ENCODE results near the gene CTLA4.
"Not testable (repeated sequence)": the region's sequence is repeated elsewhere in the genome, so short reads cannot be mapped to it uniquely, and the experiment has no call there.

CTLA4 gene

DNA sequence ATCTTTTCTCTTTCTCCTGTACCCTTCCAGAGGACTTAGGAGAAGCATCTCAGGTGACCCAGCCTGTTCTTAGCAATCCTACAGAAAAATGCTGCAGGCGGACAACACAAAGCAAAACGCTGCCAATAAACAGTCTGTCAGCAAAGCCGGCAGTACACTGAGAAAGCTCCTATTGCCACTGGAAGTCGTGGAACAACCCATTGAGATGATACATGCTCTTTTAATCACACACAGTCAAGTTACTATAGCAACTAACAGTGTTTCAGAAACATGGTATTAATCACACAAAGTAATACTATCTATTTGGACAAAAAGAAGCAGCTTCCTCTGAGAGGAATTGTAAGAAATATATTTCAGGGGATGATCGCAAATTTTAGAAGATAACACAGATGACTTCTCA is 10.5 kb downstream of the CTLA4 start:
- no peak for TF ChIP-seq POLR2A (IDR thresholded peaks at IDR 0.05; ENCODE audit: low read depth, low read length)
- FAIRE-seq (no peak), DNase-seq (ENCODE audit: insufficient read length) (no peak)

DNA sequence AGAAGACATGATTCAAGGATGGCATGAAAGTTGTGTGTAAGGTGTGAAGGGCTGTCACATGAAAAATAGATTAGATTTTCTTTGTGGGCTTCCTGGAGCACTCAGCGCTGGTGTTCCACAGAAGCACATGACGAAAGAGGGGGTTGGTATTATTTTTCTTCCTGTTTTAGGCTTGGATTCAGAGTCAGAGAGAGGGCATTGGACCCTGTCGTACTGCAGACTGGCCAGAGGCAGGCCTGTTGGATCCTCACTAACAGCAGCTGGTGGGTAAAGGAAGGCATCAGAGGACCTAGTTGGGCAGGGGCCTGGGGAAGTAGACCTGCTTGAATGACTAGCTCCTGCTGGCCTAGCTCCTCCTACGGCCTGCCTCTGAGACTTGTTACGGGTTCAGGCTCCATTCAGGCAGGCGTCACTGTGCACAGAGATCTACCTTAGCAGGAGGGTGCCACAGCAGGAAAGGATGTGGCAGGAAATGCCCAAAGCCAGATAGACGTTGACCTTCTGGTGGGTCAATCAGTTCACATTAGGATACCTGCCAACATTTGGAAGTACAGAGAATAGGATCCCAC is 13.1 kb downstream of the CTLA4 start:
- TF ChIP-seq TAF1 (IDR thresholded peaks at IDR 0.05; ENCODE audit: borderline replicate concordance, low read depth, low read length) (no peak), POLR2AphosphoS5 (IDR thresholded peaks at IDR 0.05; ENCODE audit: low read depth, low read length) (no peak), POLR2A (IDR thresholded peaks at IDR 0.05; ENCODE audit: low read depth, low read length) (no peak)
- DNase-seq (ENCODE audit: insufficient read length) (no peak), FAIRE-seq (no peak)

DNA sequence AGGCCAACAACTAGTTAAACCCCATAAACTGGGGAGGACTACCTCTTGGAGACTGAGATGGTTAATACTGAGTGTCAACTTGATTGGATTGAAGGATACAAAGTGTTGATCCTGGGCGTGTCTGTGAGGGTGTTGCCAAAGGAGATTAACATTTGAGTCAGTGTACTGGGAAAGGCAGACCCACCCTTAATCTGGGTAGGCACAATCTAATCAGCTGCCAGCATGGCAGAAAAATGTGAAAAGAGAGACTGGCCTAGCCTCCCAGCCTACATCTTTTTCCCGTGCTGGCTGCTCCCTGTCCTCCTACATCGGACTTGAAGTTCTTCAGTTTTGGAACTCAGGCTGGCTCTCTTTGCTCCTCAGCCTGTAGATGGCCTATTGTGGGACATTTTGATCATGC is 13.6 kb downstream of the CTLA4 start:
- DNase-seq (ENCODE audit: insufficient read length); FAIRE-seq: not testable (repeated sequence)

DNA sequence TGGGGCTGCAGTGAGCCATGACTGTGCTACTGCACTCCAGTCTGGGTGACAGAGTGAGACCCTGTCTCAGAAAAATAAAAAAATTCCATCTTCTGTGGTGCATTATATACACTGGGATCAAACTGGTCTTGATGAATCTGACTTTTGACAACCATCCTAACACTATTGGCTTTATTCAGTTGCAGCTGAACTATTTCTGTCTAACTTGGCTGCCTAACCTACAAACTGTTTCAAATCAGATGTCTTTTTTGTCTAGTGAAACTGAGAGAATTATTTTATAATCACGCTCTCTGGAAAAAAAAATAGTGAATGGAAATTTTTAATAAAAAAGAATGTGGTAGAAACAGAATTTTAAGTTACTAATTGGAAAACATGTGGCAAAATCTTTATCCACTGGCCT is 15.0 kb downstream of the CTLA4 start:
- FAIRE-seq (no peak), DNase-seq (ENCODE audit: insufficient read length) (no peak)
- TF ChIP-seq POLR2A (IDR thresholded peaks at IDR 0.05; ENCODE audit: low read depth, low read length) (no peak), POLR2AphosphoS5 (IDR thresholded peaks at IDR 0.05; ENCODE audit: low read depth, low read length) (no peak), TAF1 (IDR thresholded peaks at IDR 0.05; ENCODE audit: borderline replicate concordance, low read depth, low read length) (no peak)

DNA sequence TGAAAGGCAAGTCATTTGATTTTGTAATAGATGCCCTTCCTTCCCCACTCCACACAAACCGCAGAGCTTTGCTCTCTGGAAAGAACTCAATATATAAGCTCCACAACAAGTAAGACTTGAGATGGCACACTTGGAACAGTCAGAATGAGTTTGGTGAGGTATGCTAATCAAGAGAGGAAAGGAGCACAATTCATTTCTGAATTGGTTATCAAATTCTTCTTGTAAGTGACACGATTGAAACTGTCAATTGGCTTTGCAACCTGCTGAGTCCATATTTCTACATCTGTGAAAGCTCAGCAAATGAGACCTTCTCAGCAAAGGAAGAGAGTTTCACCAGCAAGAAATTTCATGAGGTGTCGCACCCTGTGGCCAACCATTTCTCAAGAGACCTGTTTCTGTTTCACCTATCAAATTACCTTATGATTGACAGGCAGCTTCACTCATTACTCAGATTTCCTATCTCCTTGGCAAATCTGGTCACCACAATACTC is 19.1 kb downstream of the CTLA4 start:
- no peak for DNase-seq (ENCODE audit: insufficient read length)
- no peak for FAIRE-seq
- TF ChIP-seq POLR2AphosphoS5 (IDR thresholded peaks at IDR 0.05; ENCODE audit: low read depth, low read length) (no peak), TAF1 (IDR thresholded peaks at IDR 0.05; ENCODE audit: borderline replicate concordance, low read depth, low read length) (no peak), POLR2A (IDR thresholded peaks at IDR 0.05; ENCODE audit: low read depth, low read length) (no peak)

DNA sequence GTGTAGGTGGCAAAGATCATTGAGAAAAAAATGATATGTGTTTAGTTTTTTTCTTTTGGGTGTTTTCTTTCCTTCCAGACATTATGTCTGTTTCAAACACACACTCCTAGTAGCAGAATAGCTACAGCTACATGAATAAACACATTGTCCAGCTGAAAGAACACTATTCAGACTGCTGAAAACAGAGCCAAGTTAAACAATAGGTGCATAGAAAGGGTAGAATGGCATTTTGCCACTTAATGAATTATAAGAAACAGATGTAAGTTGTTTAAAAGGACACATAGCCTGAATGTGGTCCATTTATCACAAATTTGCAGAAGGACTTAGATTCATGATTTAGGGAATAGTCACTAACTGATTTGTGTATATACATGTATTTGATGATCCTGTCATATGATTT is 20.1 kb downstream of the CTLA4 start:
- no peak for TF ChIP-seq TAF1 (IDR thresholded peaks at IDR 0.05; ENCODE audit: borderline replicate concordance, low read depth, low read length)
- no peak for TF ChIP-seq POLR2AphosphoS5 (IDR thresholded peaks at IDR 0.05; ENCODE audit: low read depth, low read length)
- no peak for TF ChIP-seq POLR2A (IDR thresholded peaks at IDR 0.05; ENCODE audit: low read depth, low read length)
- no peak for DNase-seq (ENCODE audit: insufficient read length)
- FAIRE-seq, result no peak

DNA sequence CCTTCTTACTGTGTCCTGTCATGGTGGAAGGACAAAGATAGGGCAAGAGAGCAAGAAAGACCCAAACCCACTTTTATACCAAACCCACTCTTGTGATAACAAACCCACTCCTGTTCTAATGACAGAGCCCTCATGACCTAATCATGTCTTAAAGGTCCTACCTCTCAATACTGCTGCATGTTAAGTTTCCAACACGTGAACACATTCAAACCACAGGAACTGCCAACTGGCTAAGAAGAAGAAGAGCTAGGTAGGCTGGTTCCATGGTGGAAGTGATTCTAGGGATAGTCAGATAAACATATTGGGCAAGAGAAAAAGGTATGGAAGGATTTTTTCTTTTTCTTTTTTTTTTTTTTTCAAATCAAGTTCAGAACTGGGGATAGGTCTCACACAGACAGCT is 22.0 kb downstream of the CTLA4 start:
- DNase-seq (ENCODE audit: insufficient read length) (no peak), FAIRE-seq (no peak)
- TF ChIP-seq TAF1 (IDR thresholded peaks at IDR 0.05; ENCODE audit: borderline replicate concordance, low read depth, low read length), result no peak
- TF ChIP-seq POLR2AphosphoS5 (IDR thresholded peaks at IDR 0.05; ENCODE audit: low read depth, low read length), result no peak
- TF ChIP-seq POLR2A (IDR thresholded peaks at IDR 0.05; ENCODE audit: low read depth, low read length), result no peak

DNA sequence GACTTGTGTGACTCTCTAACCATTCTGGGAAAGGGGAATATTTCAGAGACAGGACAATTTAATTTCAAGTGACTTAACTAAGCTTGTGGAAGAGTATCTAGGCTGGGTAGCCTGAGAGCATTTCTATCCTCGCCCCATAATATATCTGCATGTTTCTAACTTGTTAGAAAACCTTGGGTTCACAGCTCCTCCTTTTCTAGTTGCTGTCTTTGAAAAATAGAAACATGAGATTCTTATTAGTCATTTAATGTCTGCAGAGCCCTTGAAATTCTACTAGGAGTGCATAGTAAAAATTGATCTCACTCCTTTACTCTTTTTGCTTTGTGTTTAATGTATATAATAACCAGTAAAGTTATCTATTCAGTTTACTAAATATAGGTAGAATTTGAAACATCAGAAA is 22.4 kb downstream of the CTLA4 start:
- DNase-seq (ENCODE audit: insufficient read length) (no peak), FAIRE-seq (no peak)
- TF ChIP-seq POLR2A (IDR thresholded peaks at IDR 0.05; ENCODE audit: low read depth, low read length) (no peak), POLR2AphosphoS5 (IDR thresholded peaks at IDR 0.05; ENCODE audit: low read depth, low read length) (no peak), TAF1 (IDR thresholded peaks at IDR 0.05; ENCODE audit: borderline replicate concordance, low read depth, low read length) (no peak)

DNA sequence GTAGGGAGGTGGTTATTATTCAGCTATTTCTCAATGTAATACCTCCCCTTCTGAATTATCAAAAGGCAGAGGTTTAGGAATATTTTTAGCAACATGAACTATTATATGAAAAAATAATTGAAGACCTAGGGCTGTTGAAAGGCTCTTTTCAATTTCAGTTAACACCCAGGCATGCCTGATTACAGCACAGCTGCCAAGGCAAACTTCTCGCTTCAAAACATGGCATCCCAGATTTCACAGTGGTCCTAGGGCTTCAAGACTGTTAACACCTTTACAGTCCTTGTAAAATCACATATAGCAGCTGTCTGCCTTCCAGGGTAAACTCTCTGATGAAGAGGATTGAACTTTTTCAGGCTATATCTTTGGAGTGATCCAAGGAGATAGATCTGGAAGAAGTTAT is 23.2 kb downstream of the CTLA4 start:
- no peak for DNase-seq (ENCODE audit: insufficient read length)
- FAIRE-seq, result no peak

DNA sequence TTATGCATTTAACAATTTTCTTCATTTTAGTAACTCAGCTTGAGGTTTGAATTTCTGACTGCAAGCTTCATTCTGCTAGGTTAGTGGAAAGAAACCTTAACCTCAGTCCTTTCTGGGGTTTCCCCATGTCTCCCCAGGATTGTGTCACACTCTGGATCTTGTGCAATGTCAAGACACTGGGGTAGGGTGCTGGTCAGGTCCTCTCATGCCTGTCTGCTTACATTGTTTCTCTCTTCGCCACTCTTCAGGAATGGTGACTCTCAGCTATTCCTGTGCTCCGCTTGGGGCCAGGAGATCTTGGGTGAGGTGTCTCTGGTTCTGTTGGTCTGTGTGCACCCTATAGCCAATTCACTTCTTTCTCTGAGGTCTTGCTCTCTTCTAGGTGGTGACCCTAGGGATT is 23.9 kb downstream of the CTLA4 start:
- TF ChIP-seq POLR2AphosphoS5 (IDR thresholded peaks at IDR 0.05; ENCODE audit: low read depth, low read length), result no peak
- no peak for TF ChIP-seq TAF1 (IDR thresholded peaks at IDR 0.05; ENCODE audit: borderline replicate concordance, low read depth, low read length)
- no peak for TF ChIP-seq POLR2A (IDR thresholded peaks at IDR 0.05; ENCODE audit: low read depth, low read length)
- FAIRE-seq, result no peak
- DNase-seq (ENCODE audit: insufficient read length), result no peak

More for the DNA sequence above, 23.2 kb downstream of the CTLA4 start:
- TF ChIP-seq POLR2A (IDR thresholded peaks at IDR 0.05; ENCODE audit: low read depth, low read length) (no peak), TAF1 (IDR thresholded peaks at IDR 0.05; ENCODE audit: borderline replicate concordance, low read depth, low read length) (no peak), POLR2AphosphoS5 (IDR thresholded peaks at IDR 0.05; ENCODE audit: low read depth, low read length) (no peak)

DNA sequence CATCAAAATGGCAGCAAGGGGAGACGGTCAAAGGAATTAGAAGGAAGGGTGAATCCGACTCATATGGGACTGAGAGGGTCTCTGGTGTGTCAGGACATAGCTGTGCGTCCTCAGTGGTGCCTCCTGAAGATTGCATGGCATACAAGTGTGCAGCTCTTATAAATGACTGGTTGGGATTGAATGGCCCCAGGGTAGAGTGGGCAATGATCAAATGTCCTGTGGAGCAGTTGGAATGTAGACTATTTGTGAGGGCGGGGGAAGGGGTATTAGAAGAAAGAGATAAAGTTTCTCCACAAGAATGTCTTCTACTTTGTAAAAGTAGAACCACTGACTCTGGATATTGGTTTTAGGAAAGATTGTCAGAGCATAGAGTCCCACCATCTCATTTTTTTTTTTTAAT is 24.6 kb downstream of the CTLA4 start:
- no peak for TF ChIP-seq TAF1 (IDR thresholded peaks at IDR 0.05; ENCODE audit: borderline replicate concordance, low read depth, low read length)
- DNase-seq (ENCODE audit: insufficient read length), result no peak
- FAIRE-seq, result no peak

DNA sequence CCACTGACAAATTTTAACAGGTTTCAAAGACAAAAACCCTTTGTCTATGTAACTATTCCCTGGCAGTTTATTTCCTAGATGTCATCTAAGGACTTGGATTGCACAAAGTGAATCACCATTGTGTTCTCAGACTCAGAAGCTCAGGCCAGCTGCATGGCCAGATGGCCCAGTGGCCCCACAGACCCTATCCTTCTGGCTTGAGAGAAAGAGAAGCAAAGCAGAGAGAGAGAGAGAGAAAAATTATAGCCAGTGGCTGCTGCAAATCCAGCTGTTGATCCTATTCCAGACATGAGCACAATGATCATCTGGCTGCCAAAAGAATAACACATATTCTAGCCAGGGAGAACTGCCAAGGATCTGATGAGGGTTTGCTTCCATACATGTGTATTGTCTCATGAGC is 25.8 kb downstream of the CTLA4 start:
- DNase-seq (ENCODE audit: insufficient read length) (no peak), FAIRE-seq (no peak)

DNA sequence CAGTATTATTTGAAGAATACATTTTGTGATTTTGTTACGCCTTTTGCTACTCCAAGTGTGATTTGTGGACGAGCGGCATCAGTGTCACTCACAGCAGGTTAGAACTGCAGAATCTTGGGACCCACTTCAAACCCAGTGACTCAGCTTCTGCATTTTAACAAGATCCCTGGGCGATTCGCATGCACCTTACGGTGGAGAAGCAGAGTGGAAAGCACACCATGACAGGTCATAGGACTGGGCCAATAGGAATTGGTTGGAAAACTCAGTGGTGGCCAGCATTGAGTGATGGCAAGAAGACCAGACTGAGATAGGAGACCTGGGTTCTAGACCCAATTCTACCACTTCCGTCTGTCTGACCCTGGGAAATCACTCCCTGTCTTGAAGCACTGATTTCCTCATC is 26.3 kb downstream of the CTLA4 start:
- FAIRE-seq (no peak), DNase-seq (ENCODE audit: insufficient read length) (no peak)
- TF ChIP-seq POLR2A (IDR thresholded peaks at IDR 0.05; ENCODE audit: low read depth, low read length) (no peak), POLR2AphosphoS5 (IDR thresholded peaks at IDR 0.05; ENCODE audit: low read depth, low read length) (no peak), TAF1 (IDR thresholded peaks at IDR 0.05; ENCODE audit: borderline replicate concordance, low read depth, low read length) (no peak)

More for the DNA sequence above, 25.8 kb downstream of the CTLA4 start:
- no peak for TF ChIP-seq TAF1 (IDR thresholded peaks at IDR 0.05; ENCODE audit: borderline replicate concordance, low read depth, low read length)
- TF ChIP-seq POLR2AphosphoS5 (IDR thresholded peaks at IDR 0.05; ENCODE audit: low read depth, low read length), result no peak
- TF ChIP-seq POLR2A (IDR thresholded peaks at IDR 0.05; ENCODE audit: low read depth, low read length), result no peak

All from GM12892 (cell line).